ENCODE data around the gene ADAM15. TPM values are rescaled to one million over a fixed set of nuclear protein-coding genes. Genes with fewer than 3 reads are reported as not detected.

Gene ADAM15
- total RNA-seq, 1 donor: 69.9 TPM

GRCh38 chr1:155008015-155008941 is 42.8 kb upstream of the ADAM15 start:
- no peak for DNase-seq (ENCODE audit: low read depth)
- no peak for TF ChIP-seq CTCF (IDR thresholded peaks at IDR 0.05; ENCODE audit: insufficient read depth, low read length)
- H3K4me3 ChIP-seq (ENCODE audit: low read depth, low read length): no peak overlapping the region

- no peak overlapping the region for H3K4me3 ChIP-seq (ENCODE audit: low read depth, low read length)
- no peak for DNase-seq (ENCODE audit: low read depth)
- TF ChIP-seq CTCF (IDR thresholded peaks at IDR 0.05; ENCODE audit: insufficient read depth, low read length): no peak
Measured at GRCh38 chr1:155009221-155009711, 41.9 kb upstream of the ADAM15 start.

- H3K4me3 ChIP-seq (ENCODE audit: low read depth, low read length): no peak overlapping the region
- DNase-seq (ENCODE audit: low read depth): no peak
- no peak for TF ChIP-seq CTCF (IDR thresholded peaks at IDR 0.05; ENCODE audit: insufficient read depth, low read length)
Measured at GRCh38 chr1:155009742-155010141, 41.4 kb upstream of the ADAM15 start.

GRCh38 chr1:155010211-155010918 is 40.8 kb upstream of the ADAM15 start:
- DNase-seq (ENCODE audit: low read depth): no peak
- H3K4me3 ChIP-seq (ENCODE audit: low read depth, low read length): no peak overlapping the region
- TF ChIP-seq CTCF (IDR thresholded peaks at IDR 0.05; ENCODE audit: insufficient read depth, low read length): no peak

- TF ChIP-seq CTCF (IDR thresholded peaks at IDR 0.05; ENCODE audit: insufficient read depth, low read length): no peak
- DNase-seq (ENCODE audit: low read depth): no peak
- no peak overlapping the region for H3K4me3 ChIP-seq (ENCODE audit: low read depth, low read length)
Measured at GRCh38 chr1:155011004-155011416, 40.1 kb upstream of the ADAM15 start.

- no peak for DNase-seq (ENCODE audit: low read depth)
- TF ChIP-seq CTCF (IDR thresholded peaks at IDR 0.05; ENCODE audit: insufficient read depth, low read length): no peak
- no peak overlapping the region for H3K4me3 ChIP-seq (ENCODE audit: low read depth, low read length)
Measured at GRCh38 chr1:155011437-155012025, 39.6 kb upstream of the ADAM15 start.

All from fibroblast of the aortic adventitia (primary cell).